ENCODE data around the gene ENDOD1.

ENDOD1 gene

DNA sequence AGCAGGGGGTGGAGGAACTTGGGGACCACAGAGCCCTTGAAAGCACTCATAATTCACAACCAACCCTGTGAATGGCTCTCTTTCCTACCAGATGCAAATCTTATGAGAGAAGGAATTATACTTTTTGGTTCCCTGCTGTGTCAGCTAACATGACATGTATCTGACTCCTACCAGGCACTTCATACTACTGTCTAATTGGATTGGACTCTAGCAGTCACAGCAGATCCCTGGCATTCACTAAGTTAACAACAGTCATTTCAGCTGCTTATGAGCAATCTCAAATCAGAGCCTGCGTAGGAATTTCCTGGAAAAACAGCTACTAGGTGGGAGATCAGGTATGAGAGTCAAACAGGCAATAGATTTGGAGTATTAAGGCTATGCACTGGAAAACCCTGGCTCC, 11.1 kb upstream of the ENDOD1 start:
- no peak for DNase-seq

DNA sequence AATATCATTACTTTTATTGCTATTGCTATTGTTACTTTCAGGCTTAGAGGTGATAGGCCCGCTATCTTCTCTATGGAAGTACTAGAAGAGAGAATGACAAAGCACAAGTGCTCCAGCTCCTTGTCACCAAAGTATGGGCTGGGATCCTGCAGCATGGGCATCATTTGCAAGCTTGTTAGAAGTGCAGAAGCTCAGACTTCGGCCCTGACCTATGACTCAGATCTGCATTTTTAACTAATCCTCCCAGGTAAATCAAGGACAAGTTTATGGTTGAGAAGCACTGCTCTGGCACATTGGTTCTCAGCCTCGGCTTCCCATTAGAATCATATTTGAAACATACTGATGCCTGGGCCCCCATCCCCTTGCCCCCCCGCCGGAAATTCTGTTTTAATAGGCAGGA, 8.6 kb upstream of the ENDOD1 start:
- DNase-seq, result no peak

DNA sequence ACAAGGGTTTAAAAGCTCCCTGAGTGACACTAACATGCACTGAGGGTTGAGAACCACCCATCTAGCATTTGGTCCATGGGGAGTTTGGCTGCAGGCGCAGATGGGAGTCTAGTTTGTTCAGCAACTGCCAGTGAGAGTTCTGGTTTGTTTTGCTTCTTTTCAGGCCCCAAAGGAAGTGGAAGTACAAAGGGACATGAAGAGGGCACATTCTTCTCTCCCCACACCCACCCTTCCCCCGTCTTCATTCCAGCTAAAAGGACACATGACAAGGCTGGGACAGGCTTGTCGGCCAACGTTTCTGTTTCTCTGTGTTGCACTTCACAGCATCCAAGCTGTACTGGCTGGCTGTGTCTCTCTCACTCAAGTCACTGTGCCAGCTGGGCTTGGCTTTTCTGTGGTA, 8.2 kb upstream of the ENDOD1 start:
- DNase-seq, result no peak

DNA sequence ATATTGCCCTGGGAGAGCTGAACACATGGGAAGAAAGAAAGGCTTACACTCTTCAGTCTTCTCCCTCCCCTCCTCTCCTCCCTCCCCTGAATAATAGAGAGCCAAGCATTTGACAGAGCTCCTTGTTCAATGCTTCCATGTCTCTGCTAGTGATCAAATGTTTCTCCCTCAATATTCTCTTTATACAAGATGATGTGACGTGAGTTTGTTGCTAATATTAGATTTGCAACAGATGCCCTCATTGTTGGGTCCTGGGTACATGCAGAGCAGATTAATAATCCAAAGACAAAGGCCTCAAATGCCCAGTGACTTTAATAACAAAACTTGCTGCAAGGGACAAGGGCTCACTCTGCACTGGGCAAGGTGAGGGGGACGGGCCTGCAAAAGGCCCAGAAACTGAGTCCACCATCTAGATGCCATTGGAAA, 7.1 kb upstream of the ENDOD1 start:
- DNase-seq, result no peak

DNA sequence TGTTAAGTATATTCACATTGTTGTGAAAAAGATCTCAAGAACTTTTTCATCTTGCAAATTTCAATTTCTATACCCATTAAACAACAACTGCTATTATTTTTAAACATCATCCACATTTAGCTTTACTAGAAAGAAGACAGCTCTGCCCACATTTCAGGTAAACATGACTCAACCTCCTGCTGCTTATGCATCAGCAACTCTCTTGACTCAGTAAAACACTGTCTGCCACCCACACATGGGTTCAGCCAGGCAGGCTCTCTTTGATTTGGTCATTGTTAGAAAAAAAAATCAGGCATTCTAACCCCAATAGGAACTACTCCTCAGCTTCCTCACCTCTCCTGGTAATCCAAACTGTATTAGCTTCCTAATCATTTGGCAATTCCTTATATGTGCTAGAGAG, 5.1 kb upstream of the ENDOD1 start:
- peak; percentile 82 for DNase-seq

DNA sequence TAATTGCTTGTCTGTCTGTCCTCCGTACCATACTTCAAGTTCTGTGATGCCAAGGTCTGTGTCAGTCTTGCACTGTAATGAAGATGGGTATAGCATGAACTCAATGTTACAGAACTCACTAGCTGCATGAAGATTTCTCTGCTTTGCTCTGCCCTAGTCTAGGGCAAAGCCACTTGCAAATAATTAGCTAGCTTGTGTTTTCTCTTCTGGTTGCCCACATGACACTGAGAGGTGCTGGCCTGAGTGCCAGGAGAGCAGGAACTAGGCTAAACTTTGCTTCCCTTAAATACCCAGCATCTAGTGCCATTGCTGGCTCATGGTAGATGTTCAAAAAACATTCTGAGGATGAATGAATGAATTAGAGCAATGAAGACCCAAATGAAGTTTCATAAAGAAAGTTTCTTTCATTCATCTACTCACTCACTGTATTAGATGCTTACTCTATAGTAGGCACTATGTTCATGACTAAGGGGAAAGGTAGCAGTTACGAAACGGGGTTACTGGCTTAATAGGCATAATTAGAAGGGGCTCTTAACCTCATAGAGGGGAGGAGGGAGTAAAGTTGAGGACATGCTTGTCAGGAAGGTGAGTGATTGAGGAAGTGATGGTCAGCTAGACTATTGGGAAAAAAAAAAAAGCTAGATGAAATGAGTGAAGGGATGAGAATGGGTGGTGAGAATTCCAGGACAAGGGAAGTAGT, 4.4 kb upstream of the ENDOD1 start:
- DNase-seq, result no peak

DNA sequence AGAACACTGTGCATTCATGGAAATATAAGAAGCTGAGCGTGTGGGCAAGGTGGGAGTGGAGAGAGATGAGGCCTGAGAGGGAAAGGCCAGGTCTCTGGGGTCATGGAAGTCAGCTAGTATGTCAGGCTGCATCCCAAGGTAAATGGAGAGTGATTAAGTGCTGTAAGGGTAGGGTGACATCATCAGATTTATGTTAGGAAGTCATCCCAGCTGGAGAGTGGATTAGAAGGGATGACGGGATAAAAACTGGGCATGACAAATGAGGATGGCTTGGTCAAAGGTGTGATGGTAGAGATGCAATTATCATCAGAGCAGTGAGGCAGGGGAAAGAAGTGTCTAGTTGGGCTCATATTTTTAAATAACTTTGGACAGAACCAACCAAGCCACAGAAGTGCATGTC, 3.5 kb upstream of the ENDOD1 start:
- no peak for DNase-seq

DNA sequence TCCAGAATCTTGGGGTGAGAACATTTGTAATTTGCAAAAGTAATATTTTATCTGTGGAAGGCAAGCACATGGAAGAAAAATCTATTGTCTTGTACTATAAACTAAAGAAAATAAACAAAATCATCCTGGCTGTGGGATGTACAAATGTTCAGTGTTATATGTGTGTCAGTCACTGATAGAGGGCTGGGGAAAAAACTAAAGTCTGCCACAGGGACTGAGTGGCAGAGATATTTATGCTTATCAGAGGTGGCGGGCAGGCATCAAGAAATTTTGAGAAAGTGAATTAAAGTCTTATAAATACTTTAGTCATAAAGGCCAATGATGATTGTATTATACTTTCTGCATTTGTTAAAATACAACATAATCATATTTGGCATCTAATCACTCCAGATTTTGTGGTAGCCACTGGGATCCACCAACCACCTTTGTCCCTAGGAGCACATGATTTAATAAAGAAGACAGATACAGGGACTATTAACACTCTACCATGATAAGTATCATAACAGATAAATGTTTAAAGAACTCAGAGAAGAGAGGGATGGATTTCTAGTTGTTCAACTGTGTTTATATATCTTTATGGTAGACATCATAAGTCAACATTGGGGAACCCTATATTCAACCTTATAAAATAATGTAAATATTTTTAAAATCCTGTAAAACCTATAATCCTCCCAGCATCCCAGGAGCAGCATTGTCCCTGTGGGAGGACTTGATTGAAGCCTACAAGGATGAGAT, 2.6 kb upstream of the ENDOD1 start:
- DNase-seq, result no peak

DNA sequence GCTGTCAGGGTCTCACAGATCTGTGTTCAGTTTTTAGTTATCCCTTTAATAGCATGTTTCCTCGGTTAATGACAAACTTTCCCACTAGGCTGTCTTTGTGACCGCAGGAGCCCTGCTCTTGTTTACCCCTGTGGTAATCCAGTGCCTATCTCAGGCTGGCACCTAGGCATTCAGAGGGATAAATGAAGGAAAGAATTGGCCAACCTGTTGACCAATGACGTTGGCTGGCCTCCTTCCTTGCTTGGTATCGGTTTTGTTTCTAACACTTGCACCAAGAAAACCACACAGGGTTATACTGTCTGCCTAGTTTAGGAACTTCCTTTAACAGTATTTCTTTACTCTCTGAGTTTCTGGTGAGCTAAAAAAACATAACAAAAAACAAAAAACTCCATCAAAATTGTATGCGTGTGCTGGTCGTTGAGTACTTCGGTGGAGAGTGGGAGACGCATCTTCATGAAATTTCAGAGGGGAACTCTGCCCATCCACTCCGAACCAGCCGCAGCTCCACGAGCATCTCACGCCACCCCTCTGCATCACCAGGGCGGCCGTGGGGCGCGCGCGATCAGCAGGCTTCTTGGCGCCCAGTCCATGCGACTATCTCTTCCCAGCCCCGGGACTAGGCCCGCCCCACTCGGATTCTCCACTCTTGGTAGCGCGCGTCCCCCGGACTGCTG, 563 bp upstream of the ENDOD1 start:
- peak; percentile 55 for DNase-seq

DNA sequence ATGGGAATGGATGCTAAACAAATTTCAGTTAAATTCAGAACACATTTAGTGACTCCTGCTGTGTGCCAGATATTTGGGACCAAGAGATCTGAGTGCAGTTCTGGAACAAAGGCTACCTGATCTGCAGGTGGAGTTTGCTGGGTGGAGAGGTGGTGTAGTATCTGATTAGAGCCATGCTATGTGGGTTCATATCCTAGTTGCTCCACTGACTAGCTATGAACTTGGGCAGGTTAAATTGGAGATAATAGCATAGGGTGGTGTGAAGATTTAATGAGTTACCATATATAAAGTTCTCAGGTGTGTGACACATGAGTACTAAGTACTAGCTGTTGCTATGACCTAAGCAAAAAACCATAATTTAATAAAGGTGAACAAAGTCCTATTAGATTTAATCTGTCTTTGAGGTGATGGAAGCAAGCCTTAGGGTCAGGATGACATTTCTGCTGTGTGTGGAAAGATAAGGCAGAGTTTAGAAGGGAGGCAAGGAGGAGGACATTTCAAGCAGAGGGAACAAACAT, 2.1 kb downstream of the ENDOD1 start:
- no peak for DNase-seq

DNA sequence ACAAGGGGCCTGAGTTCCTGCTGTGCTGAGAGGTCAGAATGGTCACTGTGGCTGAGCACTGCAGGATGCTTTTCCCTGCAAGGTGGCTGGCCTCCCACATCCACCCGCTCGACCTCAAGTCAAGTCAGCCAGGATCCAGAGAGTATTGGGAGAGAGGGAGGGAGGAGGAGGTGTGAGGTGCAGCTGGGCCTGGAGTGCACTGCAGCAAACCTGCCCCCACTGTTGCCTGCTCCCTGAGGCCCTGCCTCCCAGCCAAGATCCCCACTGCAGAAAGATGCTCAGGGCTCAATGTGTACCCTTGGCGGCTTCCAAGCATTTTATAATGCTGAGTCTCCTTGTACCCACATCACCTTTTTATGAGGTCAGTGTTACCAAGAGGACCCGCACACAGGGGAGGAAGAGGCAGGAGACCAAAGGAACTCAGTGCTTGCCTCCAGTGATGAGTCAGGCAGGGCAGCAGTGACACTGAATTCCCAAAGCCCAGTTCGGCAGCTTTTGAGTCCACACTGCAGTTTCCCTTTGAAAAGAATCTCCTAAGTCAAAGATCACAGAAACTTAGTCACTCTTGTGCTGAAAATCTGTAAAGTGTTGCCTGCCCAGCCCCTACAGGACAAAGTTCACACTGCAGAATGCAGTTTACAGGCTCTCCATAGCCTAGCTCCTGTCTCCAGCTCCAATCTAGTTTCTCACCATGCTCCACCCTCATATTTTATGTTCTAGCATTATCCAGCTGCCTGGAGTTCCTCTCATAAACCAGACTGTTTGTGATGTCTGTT, 3.1 kb downstream of the ENDOD1 start:
- peak; percentile 50 for DNase-seq

DNA sequence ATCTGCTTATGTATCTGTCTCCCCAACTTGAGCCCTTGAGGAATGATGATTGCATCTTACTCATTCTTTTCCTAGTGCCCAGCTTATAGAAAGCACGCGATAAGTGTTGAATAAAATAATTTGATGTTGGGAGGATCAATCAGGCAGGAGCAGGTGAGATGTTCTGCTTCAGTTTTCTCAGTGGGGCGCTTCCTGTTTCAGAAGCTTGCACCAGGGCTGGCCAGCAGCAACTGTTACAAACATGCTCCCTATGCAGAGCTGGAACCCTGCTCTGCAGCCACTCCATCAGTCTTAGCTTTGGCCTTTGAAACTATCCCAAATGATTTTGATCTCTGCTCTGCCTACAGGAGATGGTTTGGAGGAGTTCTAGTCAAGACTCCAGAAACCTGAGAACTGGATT, 3.9 kb downstream of the ENDOD1 start:
- no peak for DNase-seq

DNA sequence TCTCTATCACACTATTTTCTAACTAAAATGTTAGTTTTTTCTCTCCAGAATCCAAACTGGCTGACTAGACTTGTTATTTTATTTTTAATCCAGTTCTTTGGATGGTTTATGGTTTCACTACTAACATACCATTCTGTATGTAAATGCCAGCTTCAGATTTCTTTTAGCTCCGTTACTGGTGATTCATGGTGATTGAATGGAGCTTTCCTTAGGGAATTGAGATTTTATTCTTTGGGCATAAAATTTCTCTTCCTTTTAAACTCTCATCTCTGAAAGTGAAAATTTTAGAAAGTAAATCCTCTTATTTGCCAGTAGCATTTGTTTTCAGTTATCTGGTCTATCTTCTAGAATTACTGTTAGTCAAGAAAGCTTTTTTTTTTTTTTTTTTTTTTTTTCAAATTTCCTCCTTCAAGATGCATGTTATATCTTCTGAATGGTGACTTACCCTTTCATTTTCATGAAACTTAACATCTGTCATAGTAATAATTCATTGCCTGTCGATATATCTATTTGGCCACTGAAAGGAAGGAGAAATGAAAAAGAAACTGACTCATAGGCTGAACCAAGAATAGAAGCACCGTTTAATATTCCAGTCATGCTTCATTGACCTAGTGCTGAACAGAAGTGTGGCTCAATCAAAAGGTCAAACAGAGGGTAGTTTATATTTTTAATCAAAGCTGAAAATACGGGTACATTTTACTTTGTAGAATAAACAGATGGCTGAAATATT, 6.4 kb downstream of the ENDOD1 start:
- DNase-seq, result peak; percentile 78

DNA sequence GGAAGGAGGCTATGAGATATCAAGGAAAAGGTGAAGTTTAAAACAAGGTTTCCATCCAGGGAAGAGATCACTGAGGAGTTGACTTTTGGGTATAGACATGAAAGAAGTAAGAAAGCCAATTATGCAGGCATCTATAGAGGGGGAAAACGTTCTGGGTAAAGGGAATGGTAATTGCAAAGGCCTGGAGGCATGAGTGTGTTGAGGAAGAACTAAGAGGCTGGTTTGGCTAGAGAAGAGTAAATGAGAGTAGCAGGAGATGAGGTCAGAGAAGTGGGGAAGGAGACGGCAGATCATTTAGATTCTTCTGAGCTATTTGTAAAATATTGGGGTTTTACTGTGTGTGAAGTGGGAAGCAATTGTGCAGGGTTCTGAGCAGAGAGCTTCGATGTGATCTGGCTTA, 7.6 kb downstream of the ENDOD1 start:
- DNase-seq, result no peak

DNA sequence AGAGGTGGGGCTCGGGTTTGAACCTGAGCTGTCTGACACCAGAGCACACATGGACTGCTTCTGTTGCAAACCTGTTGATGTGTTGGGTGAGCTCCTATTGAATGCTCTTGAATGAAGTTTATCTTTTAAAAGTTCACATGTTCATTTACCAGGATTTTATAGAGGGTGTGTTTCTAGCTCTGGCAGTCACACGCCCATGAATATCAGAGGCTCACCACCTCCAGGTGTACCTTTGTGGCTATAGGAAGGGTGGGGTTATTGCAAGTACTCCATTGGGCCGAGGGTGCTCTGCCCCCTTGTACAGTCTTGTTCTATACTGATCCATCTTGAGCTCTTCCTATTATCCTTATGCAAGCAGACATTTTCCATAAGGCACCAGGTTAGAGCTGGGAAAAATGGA, 9.2 kb downstream of the ENDOD1 start:
- DNase-seq, result no peak

DNA sequence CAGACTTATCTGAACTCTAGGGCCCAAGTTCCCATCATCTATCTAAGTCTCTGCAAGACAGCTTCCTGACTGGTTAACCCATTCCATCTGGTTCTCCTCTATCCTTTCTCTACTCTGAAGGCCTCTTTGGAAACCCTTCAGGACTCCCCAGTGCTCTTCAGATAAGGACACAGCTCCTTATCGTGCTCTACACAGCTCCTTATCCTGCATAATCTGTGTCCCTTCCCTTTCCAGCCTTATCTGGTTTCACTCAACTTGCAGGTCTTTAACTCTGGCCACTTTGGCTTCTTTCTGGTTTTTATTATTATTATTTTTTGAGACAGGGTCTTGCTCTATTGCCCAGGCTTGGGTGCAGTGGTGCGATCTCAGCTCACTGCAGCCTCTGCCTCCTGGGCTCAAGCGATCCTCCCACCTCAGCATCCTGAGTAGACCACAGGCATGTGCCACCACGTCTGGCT, 10.6 kb downstream of the ENDOD1 start:
- no peak for DNase-seq

DNA sequence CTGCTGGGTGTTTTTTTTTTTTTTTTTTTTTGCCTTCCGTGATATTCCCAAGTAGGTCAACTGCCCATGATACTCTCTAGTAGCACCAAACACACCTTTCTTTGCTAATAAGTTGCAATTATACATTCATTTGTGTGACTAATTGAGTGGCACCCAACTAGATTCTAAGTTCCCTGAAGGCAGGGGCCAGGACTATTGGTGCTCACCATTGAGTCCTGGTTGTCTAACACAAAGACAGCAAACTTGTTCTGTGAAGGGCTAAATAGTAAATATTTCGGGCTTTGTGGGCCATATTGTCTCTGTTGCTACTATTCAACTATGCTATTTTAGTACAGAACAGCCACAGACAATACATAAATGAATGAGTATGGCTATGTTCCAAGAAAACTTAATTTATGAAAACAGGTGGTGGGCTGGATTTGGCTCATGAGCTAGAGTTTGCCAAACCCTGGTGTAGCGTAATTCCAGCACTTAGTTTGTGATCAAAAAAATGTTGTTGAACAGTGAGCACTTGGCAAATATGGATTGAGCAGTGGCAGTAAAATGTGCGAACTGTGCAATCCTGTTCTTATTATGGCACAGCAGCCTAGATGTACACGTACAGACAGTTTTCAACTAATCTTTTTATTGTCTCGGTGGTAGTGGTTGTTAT, 11.3 kb downstream of the ENDOD1 start:
- DNase-seq, result no peak

DNA sequence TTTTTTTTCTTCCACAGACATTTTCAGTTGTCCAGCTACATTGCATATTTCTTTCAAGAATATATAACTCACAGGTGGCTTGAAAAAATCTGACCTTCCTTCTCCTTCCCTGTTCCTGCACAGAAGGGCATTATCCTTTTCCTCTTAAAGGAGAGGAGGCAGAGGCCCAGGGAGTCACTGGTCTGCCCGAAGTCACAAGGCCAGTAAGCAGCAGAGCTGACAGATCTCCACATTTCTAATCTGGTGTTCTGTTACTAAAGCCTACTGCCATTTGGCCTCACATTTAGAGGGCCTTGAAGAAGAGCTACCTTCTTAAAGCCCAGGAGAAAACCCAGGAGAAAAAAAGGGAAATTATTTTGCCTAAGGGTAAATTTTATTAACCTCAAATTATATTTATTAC, 12.3 kb downstream of the ENDOD1 start:
- DNase-seq, result no peak

DNA sequence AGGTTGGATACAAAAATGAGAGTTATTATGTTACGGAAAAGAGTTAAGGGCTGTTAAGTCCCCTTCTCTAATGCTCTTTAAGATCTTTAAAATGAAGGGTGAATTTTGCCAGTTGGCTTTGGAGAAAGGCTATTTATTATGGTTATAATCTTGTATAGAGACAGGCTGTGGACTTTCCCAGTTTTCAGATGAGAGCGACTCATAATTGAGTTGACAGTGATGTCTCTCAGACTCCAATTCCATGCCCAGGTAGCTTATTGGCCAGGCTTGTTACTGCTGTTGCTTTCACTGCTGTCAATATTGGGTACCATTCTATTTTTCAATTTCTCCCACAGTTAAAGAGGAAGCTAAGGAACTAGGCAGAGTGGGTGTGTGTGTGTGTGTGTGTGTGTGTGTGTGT, 13.1 kb downstream of the ENDOD1 start:
- no peak for DNase-seq

DNA sequence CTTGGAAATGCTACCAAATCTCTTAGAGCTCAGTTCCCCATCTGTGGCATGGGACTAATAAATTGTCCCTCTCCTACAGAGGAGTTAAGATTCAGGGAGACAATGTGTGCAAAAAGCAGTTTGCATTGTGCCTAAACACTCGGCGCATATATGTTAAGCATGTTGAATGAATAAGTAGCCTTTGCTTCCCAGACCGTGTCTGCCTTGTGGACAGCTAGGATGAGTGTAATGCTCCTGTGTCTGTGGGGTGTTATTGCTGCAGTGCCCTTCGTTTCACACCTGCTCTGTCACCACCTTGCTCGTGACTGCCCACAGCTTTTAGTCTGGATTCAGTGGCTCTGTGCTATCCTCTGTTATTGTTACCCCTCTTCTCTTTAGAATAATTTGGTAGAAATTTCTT, 14.1 kb downstream of the ENDOD1 start:
- no peak for DNase-seq

DNA sequence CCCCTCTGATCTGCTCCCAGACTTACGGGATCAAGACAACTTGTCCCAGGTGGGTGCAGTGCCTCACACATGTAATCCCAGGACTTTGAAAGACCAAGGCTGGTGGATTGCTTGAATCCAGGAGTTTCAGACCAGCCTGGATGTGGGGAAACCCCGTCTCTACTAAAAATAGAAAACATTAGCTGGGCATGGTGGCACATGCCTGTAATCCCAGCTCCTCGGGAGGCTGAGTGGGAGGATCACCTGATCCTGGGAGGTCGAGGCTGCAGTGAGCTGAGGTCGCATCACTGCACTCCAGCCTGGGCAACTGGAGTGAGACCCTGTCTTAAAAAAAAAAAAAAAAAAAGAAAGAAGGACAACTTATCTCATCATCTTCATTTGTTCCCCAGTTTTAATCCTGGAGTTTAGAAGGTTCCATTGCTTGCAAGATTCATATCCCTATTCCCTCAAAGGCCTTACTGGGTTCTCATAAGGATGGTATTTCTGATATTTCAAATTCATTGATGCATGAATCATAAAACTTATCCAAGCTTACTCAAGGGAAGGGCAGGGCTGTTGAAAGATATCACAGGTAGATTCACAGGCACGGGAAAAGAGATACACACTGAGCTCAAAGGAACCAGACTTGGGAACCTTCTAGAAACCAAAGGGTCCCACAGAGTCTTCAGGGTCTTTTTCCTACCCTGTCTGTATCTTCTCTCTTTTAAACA, 14.6 kb downstream of the ENDOD1 start:
- DNase-seq, result no peak
